T-cell (primary cell): Measurements from ENCODE around the gene SDF4. TPM values are rescaled to one million over a fixed set of nuclear protein-coding genes. Genes with fewer than 3 reads are reported as not detected.

Experiments used
- ATAC-seq, 4 experiments: fragments of 200-7000 bp in 3 of 4; fragments of 150-1000 bp in 1 of 4; cut with Tn5 transposase; replicated peaks in 1 of 4; 1 replicate in 3 of 4; 2 replicates in 1 of 4; pipeline ENCODE4 v1.10.0; 2021; ENCODE audit warnings: moderate library complexity in 3 of 4, mild to moderate bottlenecking in 2 of 4, moderate number of reproducible peaks in 1 of 4
- CTCF ChIA-PET, 2 donors: fragments of 300-600 bp; sonication (Branson Sonifier 250); formaldehyde crosslinking; loops; one replicate each; lab custom pipeline; 2022; ENCODE audit warnings: antibody characterized with exemption in 2 of 2; lab: Charles Lee
- POLR2A ChIA-PET, 2 donors: fragments of 300-600 bp; sonication (Branson Sonifier 250); formaldehyde crosslinking; loops; one replicate each; lab custom pipeline; 2022; ENCODE audit warnings: antibody characterized with exemption in 2 of 2; lab: Charles Lee
- DNase-seq, 35 experiments: peaks; one replicate each; pipeline versions ENCODE4 v3.0.0 to v3.0.0-alpha.2; 2013 to 2023
- H3K27ac ChIP-seq: one replicate; pipeline ENCODE4 v1.5.1; 2013; ENCODE audit warnings: low read length
- H3K27me3 ChIP-seq, 2 experiments: replicated peaks in 1 of 2; 1 replicate in 1 of 2; 2 replicates in 1 of 2; pipeline versions ENCODE4 v1.6.1 to v1.7.0; 2013; ENCODE audit warnings: low read length in 1 of 2, mixed read lengths in 1 of 2; ENCODE audit not compliant: control insufficient read depth in 2 of 2, insufficient read depth in 2 of 2; ENCODE audit errors: extremely low read depth in 1 of 2
- H3K36me3 ChIP-seq, 2 donors: 1 replicate in 1 of 2; 2 replicates in 1 of 2; pipeline versions ENCODE4 v1.6.1 to v1.7.0; 2013; ENCODE audit warnings: low read length in 1 of 2; ENCODE audit not compliant: control insufficient read depth in 2 of 2, insufficient read depth in 1 of 2; ENCODE audit errors: extremely low read depth in 1 of 2
- H3K4me1 ChIP-seq, 2 experiments: 1 replicate in 1 of 2; 2 replicates in 1 of 2; pipeline versions ENCODE4 v1.6.1 to v1.7.0; 2013; ENCODE audit warnings: low read length in 2 of 2, mixed read lengths in 1 of 2; ENCODE audit not compliant: insufficient read depth in 2 of 2, control insufficient read depth in 1 of 2; ENCODE audit errors: extremely low read depth in 1 of 2
- H3K4me3 ChIP-seq, 2 donors: 1 replicate in 1 of 2; 2 replicates in 1 of 2; pipeline versions ENCODE4 v1.5.1 to v1.7.0; 2013; ENCODE audit warnings: mild to moderate bottlenecking in 2 of 2, low read length in 1 of 2, moderate library complexity in 1 of 2; ENCODE audit not compliant: control insufficient read depth in 1 of 2; ENCODE audit errors: extremely low read depth in 1 of 2
- H3K9me3 ChIP-seq: 2 replicates; pipeline ENCODE4 v1.7.0; 2013
- H3K27ac Mint-ChIP-seq, 2 donors: one replicate each; pipeline ENCODE4 v1.8.0; 2020 to 2021; ENCODE audit warnings: mild to moderate bottlenecking in 2 of 2, mixed read lengths in 2 of 2
- H3K27me3 Mint-ChIP-seq, 2 donors: one replicate each; pipeline ENCODE4 v1.8.0; 2021 to 2022; ENCODE audit warnings: mixed read lengths in 2 of 2
- H3K36me3 Mint-ChIP-seq: one replicate; pipeline ENCODE4 v1.8.0; 2021; ENCODE audit warnings: mixed read lengths
- H3K4me1 Mint-ChIP-seq, 3 donors: one replicate each; pipeline ENCODE4 v1.8.0; 2020 to 2022; ENCODE audit warnings: mixed read lengths in 3 of 3, mild to moderate bottlenecking in 1 of 3
- H3K4me3 Mint-ChIP-seq, 3 donors: one replicate each; pipeline ENCODE4 v1.8.0; 2020 to 2022; ENCODE audit warnings: mild to moderate bottlenecking in 3 of 3, mixed read lengths in 3 of 3, moderate library complexity in 3 of 3
- H3K9me3 Mint-ChIP-seq, 3 donors: one replicate each; pipeline ENCODE4 v1.8.0; 2020 to 2022; ENCODE audit warnings: mixed read lengths in 3 of 3
- WGBS: methylation state at CpG from one replicate; pipeline ENCODE4 v1.1.5; 2013; ENCODE audit warnings: missing lambda C conversion rate; ENCODE audit not compliant: insufficient coverage; 5-methylcytosine and 5-hydroxymethylcytosine counted together
- total RNA-seq, 35 experiments: library from RNA in 6 of 35; stranded (reverse) in 6 of 35; fragments of 120-200 nt in 1 of 35; gene quantifications; one replicate each; pipeline versions ENCODE4 v1.2.1 to v1.2.4 and lab custom pipeline; 2013 to 2026

SDF4 gene
- total RNA-seq, 5 donors from 2014 or later (not counting 1 experiment from before 2014, with no cell fraction given) = 98.6 to 151 (median 141) TPM

- Mint-ChIP-seq H3K9me3 (no peaks in the 10 kb centered on the region), H3K4me1 (peaks cover 9 to 29% (median 12%) of the 10 kb centered on the region in 3 donors), H3K4me3 (no peak overlapping the region), H3K36me3 (no peaks in the 10 kb centered on the region), H3K27ac (no peak overlapping the region), H3K27me3 (no peaks in the 10 kb centered on the region)
- no peak for ATAC-seq
- ChIA-PET POLR2A (no interaction called here), CTCF (interaction anchor here in 1 of 2 donors (0.6 kb wide), 1 partner anchor 159 kb away, joined by 4 read pairs; no protein-coding TSS in a partner anchor)
- H3K4me1 ChIP-seq = peaks cover 3 to 55% of the 10 kb centered on the region in 2 experiments
- H3K4me3 ChIP-seq = no peak overlapping the region
- no peak overlapping the region for H3K27ac ChIP-seq
- WGBS = 92% methylated on average over 43 of the region's 49 CpGs
- peaks cover 0 to 38% of the 10 kb centered on the region in 2 experiments for H3K27me3 ChIP-seq
- peak in 2 of 35 experiments; percentile 1 to 2 for DNase-seq
- H3K36me3 ChIP-seq = no peaks in the 10 kb centered on the region
- H3K9me3 ChIP-seq = no peaks in the 10 kb centered on the region
Observed at GRCh38 chr1:1203561-1204424, 28.0 kb downstream of the SDF4 start.

GRCh38 chr1:1202831-1203560 is 28.8 kb downstream of the SDF4 start:
- Histone ChIP-seq H3K36me3 (no peaks in the 10 kb centered on the region), H3K27me3 (peaks cover 0 to 35% of the 10 kb centered on the region in 2 experiments), H3K4me3 (no peak overlapping the region), H3K4me1 (peaks cover 0 to 47% of the 10 kb centered on the region in 2 experiments), H3K27ac (no peak overlapping the region), H3K9me3 (no peaks in the 10 kb centered on the region)
- H3K27me3 Mint-ChIP-seq = no peaks in the 10 kb centered on the region
- no peak overlapping the region for H3K27ac Mint-ChIP-seq
- no peaks in the 10 kb centered on the region for H3K36me3 Mint-ChIP-seq
- 85% methylated on average over 14 of the region's 27 CpGs for WGBS
- POLR2A ChIA-PET = no interaction called here
- no peak overlapping the region for H3K4me3 Mint-ChIP-seq
- no peaks in the 10 kb centered on the region for H3K9me3 Mint-ChIP-seq
- H3K4me1 Mint-ChIP-seq = peaks cover 4 to 23% (median 5%) of the 10 kb centered on the region in 3 donors
- CTCF ChIA-PET = no interaction called here
- ATAC-seq (no peak), DNase-seq (peak in 3 of 35 experiments; percentile 0 to 21 (median 1))

GRCh38 chr1:1200876-1201810 is 30.7 kb downstream of the SDF4 start:
- Histone ChIP-seq H3K36me3 (no peaks in the 10 kb centered on the region), H3K27ac (peak overlapping the region; percentile 73), H3K27me3 (peaks cover 0 to 21% of the 10 kb centered on the region in 2 experiments), H3K9me3 (no peaks in the 10 kb centered on the region), H3K4me3 (peak overlapping the region in 1 of 2 donors; percentile 51), H3K4me1 (peaks cover 0 to 29% of the 10 kb centered on the region in 2 experiments)
- no peaks in the 10 kb centered on the region for H3K9me3 Mint-ChIP-seq
- H3K27ac Mint-ChIP-seq = no peak overlapping the region
- ChIA-PET CTCF (interaction anchor here in 1 of 2 donors (0.6 to 0.8 kb wide), 2 partner anchors 16 to 73 kb away, joined by 3 read pairs; no protein-coding TSS in a partner anchor), POLR2A (no interaction called here)
- DNase-seq (peak; percentile 54 to 96 (median 83)), ATAC-seq (peak; percentile 84 to 89 (median 87))
- peak overlapping the region; percentile 56 to 67 (median 57) for H3K4me3 Mint-ChIP-seq
- peaks cover 0 to 11% (median 0%) of the 10 kb centered on the region in 3 donors for H3K4me1 Mint-ChIP-seq
- H3K36me3 Mint-ChIP-seq = no peaks in the 10 kb centered on the region
- 2% methylated on average over 70 of the region's 109 CpGs for WGBS
- H3K27me3 Mint-ChIP-seq = no peaks in the 10 kb centered on the region

- WGBS = 79% methylated on average over 25 of the region's 31 CpGs
- no peak for ATAC-seq
- Histone ChIP-seq H3K4me1 (peaks cover 0 to 20% of the 10 kb centered on the region in 2 experiments), H3K36me3 (no peaks in the 10 kb centered on the region), H3K9me3 (no peaks in the 10 kb centered on the region), H3K27me3 (peaks cover 0 to 12% of the 10 kb centered on the region in 2 experiments), H3K27ac (peak overlapping the region; percentile 57), H3K4me3 (peak overlapping the region in 1 of 2 donors; percentile 51)
- no peaks in the 10 kb centered on the region for H3K36me3 Mint-ChIP-seq
- H3K4me1 Mint-ChIP-seq = peaks cover 0 to 8% (median 0%) of the 10 kb centered on the region in 3 donors
- ChIA-PET POLR2A (no interaction called here), CTCF (interaction anchor here in 1 of 2 donors (0.6 to 0.8 kb wide), 2 partner anchors 17 to 72 kb away, joined by 3 read pairs; no protein-coding TSS in a partner anchor)
- peak overlapping the region; percentile 56 to 67 (median 57) for H3K4me3 Mint-ChIP-seq
- peak in 2 of 35 experiments; percentile 2 to 25 for DNase-seq
- H3K9me3 Mint-ChIP-seq = peaks cover 0 to 1% (median under 1%) of the 10 kb centered on the region in 3 donors
- no peaks in the 10 kb centered on the region for H3K27me3 Mint-ChIP-seq
- H3K27ac Mint-ChIP-seq = peak overlapping the region; percentile 27 to 28
Observed at GRCh38 chr1:1199961-1200875, 31.6 kb downstream of the SDF4 start.

- ChIA-PET CTCF (no interaction called here), POLR2A (no interaction called here)
- Mint-ChIP-seq H3K27ac (no peak overlapping the region), H3K4me3 (peak overlapping the region; percentile 21 to 57 (median 56)), H3K27me3 (no peaks in the 10 kb centered on the region), H3K9me3 (peaks cover 5 to 9% (median 9%) of the 10 kb centered on the region in 3 donors), H3K4me1 (peaks cover 0 to 8% (median 0%) of the 10 kb centered on the region in 3 donors), H3K36me3 (no peaks in the 10 kb centered on the region)
- Histone ChIP-seq H3K4me1 (peaks cover 0 to 12% of the 10 kb centered on the region in 2 experiments), H3K9me3 (no peaks in the 10 kb centered on the region), H3K4me3 (no peak overlapping the region), H3K27me3 (peaks cover 0 to 5% of the 10 kb centered on the region in 2 experiments), H3K27ac (no peak overlapping the region), H3K36me3 (no peaks in the 10 kb centered on the region)
- DNase-seq (peak in 3 of 35 experiments; percentile 1 to 13 (median 2)), ATAC-seq (no peak)
- WGBS = 88% methylated on average over 14 of the region's 22 CpGs
Observed at GRCh38 chr1:1199141-1199960, 32.5 kb downstream of the SDF4 start.
